Measurements from ENCODE around the gene NSRP1.

The NSRP1 gene

GRCh38 chr17:30210901-30211300 is 94.3 kb downstream of the NSRP1 start:
- Histone ChIP-seq H3K36me3 (ENCODE audit: control insufficient read depth in 2 of 2, insufficient read depth in 1 of 2, low read length in 2 of 2) (no peaks in the 10 kb centered on the region), H3K9me3 (ENCODE audit: control insufficient read depth, insufficient read depth, low read depth, low read length) (no peaks in the 10 kb centered on the region), H3K4me1 (ENCODE audit: control insufficient read depth, insufficient read depth, low read length) (no peaks in the 10 kb centered on the region), H3K27ac (ENCODE audit: extremely low read depth, low read depth, low read length) (no peak overlapping the region), H3K4me3 (ENCODE audit: low read depth, low read length) (no peak overlapping the region)
- ChIA-PET CTCF (interaction anchor here (0.5 kb wide), 1 partner anchor 85 kb away, joined by 3 read pairs; no protein-coding TSS in a partner anchor), POLR2A (no interaction called here)
- TF ChIP-seq ZBTB26 (tag by site-specific recombination; optimal IDR thresholded peaks at IDR 0.05) (no peak), KLF16 (tag by site-specific recombination; IDR thresholded peaks at IDR 0.05) (no peak), SETDB1 (IDR thresholded peaks at IDR 0.05; ENCODE audit: insufficient read length, low read length) (no peak), ZNF600 (tag by site-specific recombination; IDR thresholded peaks at IDR 0.05) (no peak), ZNF580 (tag by site-specific recombination; IDR thresholded peaks at IDR 0.05) (no peak), ZNF555 (tag by site-specific recombination; conservative IDR thresholded peaks at IDR 0.05) (no peak), GLI4 (tag by site-specific recombination; IDR thresholded peaks at IDR 0.05) (no peak), ZNF140 (tag by site-specific recombination; IDR thresholded peaks at IDR 0.05) (no peak), ZBTB44 (tag by site-specific recombination; IDR thresholded peaks at IDR 0.05) (no peak)

- Histone ChIP-seq H3K4me1 (ENCODE audit: control insufficient read depth, insufficient read depth, low read length) (no peaks in the 10 kb centered on the region), H3K36me3 (ENCODE audit: control insufficient read depth in 2 of 2, insufficient read depth in 1 of 2, low read length in 2 of 2) (no peaks in the 10 kb centered on the region), H3K9me3 (ENCODE audit: control insufficient read depth, insufficient read depth, low read depth, low read length) (no peaks in the 10 kb centered on the region), H3K27ac (ENCODE audit: extremely low read depth, low read depth, low read length) (no peak overlapping the region), H3K4me3 (ENCODE audit: low read depth, low read length) (no peak overlapping the region)
- no peak for TF ChIP-seq MZF1 (tag by site-specific recombination; IDR thresholded peaks at IDR 0.05; ENCODE audit: borderline replicate concordance)
- no peak for TF ChIP-seq ZNF639 (tag by site-specific recombination; IDR thresholded peaks at IDR 0.05)
- no peak for TF ChIP-seq ZNF24 (tag by site-specific recombination; IDR thresholded peaks at IDR 0.05)
- TF ChIP-seq ZBTB48 (tag by site-specific recombination; IDR thresholded peaks at IDR 0.05) = no peak
- no peak for TF ChIP-seq ZBTB6 (tag by site-specific recombination; IDR thresholded peaks at IDR 0.05)
- TF ChIP-seq ELK4 (IDR thresholded peaks at IDR 0.05; ENCODE audit: borderline replicate concordance, low read depth, low read length) = no peak
- ChIA-PET CTCF (no interaction called here), POLR2A (no interaction called here)
These were observed 94.8 kb downstream of the NSRP1 start for GRCh38 chr17:30211371-30211770.

GRCh38 chr17:30212750-30213149 is 96.1 kb downstream of the NSRP1 start:
- POLR2A ChIA-PET = no interaction called here
- H3K4me1 ChIP-seq (ENCODE audit: control insufficient read depth, insufficient read depth, low read length) = no peaks in the 10 kb centered on the region
- no peak for TF ChIP-seq ZNF19 (tag by site-specific recombination; IDR thresholded peaks at IDR 0.05; ENCODE audit: low read depth)
- TF ChIP-seq ZNF37A (tag by site-specific recombination; IDR thresholded peaks at IDR 0.05) = no peak
- TF ChIP-seq PBX3 (CRISPR knock-in tag; IDR thresholded peaks at IDR 0.05) = no peak
- TF ChIP-seq ZNF626 (tag by site-specific recombination; IDR thresholded peaks at IDR 0.05) = no peak
- no peak for TF ChIP-seq SP7 (tag by site-specific recombination; IDR thresholded peaks at IDR 0.05)
- no peak for TF ChIP-seq ZNF658 (tag by site-specific recombination; IDR thresholded peaks at IDR 0.05)
- TF ChIP-seq ZNF138 (tag by site-specific recombination; IDR thresholded peaks at IDR 0.05; ENCODE audit: borderline replicate concordance) = no peak
- TF ChIP-seq ZNF664 (tag by site-specific recombination; IDR thresholded peaks at IDR 0.05) = no peak
- TF ChIP-seq ZNF391 (tag by site-specific recombination; IDR thresholded peaks at IDR 0.05; ENCODE audit: borderline replicate concordance, low read depth) = no peak
- no peak for TF ChIP-seq OVOL3 (tag by site-specific recombination; IDR thresholded peaks at IDR 0.05)
- TF ChIP-seq KLF10 (tag by site-specific recombination; IDR thresholded peaks at IDR 0.05) = no peak

More at GRCh38 chr17:30212750-30213149, 96.1 kb downstream of the NSRP1 start:
- Histone ChIP-seq H3K27ac (ENCODE audit: extremely low read depth, low read depth, low read length) (no peak overlapping the region), H3K36me3 (ENCODE audit: control insufficient read depth in 2 of 2, insufficient read depth in 1 of 2, low read length in 2 of 2) (no peaks in the 10 kb centered on the region), H3K4me3 (ENCODE audit: low read depth, low read length) (no peak overlapping the region), H3K9me3 (ENCODE audit: control insufficient read depth, insufficient read depth, low read depth, low read length) (no peaks in the 10 kb centered on the region)
- CTCF ChIA-PET = interaction anchor here (0.5 to 1.2 kb wide), 6 partner anchors 10 to 719 kb away, joined by 3 to 5 read pairs (median 3); no protein-coding TSS in a partner anchor
